Effector CD8-positive, alpha-beta T cell (primary cell): Measurements from ENCODE around the gene NFS1.
"Not testable (repeated sequence)": the region's sequence is repeated elsewhere in the genome, so short reads cannot be mapped to it uniquely, and the experiment has no call there.

Experiments used
- DNase-seq: peaks from one replicate; lab custom pipeline; 2025; lab: John Stamatoyannopoulos, UW

Gene NFS1

DNA sequence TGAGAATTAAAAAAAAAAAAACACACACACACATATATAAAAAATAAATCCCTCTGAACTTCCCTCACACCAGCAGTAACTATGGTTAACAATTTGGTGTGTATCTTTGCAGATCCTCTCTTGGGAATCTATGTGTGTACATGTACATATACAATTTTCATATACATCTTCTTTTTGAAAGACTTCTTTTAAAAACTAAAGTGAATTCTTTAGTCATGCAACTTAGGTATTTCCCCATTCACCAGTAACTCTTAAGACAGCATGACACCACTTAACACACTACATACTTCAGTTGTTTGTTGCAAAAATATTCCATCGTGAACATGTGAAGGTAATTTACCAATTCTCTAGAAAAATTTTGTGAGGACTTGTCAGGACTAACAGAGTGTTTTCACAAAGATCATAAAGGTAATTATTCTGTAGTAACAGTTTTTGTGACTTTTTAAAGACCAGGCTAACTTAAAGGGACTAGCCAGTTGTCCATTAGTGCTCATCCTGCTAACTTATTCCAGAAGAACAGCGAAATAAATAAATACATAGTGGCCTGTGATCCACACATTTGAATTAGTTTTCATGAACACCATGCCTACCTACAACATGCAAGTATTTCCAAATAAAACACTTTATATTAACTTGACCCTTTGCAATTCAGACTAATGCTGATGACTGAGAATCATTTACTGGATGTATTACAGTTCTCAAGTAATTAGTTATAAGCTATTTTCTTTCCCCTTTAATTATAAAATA, 30.9 kb upstream of the NFS1 start:
- DNase-seq: no peak

DNA sequence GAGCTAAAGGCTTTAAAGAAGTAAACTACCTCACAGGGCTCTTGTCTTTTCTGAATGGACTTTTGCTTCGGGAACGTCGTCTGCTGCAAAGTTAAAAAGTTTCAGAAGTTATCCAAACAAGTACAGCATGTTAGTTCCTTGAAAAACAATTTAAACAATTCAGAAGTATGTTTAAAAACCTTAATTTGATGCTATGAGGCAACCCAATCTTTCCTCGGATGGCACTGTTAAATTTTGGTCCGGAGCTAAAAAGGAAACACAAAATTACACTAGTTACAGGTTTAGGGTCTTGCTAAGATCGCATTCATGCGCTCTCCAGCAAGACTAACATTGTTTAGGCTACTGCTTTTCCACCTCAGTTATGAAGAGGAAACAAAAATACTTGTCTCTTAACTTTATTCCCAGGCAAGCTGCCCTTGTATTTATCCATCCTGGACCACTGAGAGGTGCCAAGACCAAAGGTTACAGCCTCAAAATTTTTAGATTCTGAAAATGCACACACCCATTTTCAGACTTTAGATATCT, 30.2 kb upstream of the NFS1 start:
- DNase-seq: no peak

DNA sequence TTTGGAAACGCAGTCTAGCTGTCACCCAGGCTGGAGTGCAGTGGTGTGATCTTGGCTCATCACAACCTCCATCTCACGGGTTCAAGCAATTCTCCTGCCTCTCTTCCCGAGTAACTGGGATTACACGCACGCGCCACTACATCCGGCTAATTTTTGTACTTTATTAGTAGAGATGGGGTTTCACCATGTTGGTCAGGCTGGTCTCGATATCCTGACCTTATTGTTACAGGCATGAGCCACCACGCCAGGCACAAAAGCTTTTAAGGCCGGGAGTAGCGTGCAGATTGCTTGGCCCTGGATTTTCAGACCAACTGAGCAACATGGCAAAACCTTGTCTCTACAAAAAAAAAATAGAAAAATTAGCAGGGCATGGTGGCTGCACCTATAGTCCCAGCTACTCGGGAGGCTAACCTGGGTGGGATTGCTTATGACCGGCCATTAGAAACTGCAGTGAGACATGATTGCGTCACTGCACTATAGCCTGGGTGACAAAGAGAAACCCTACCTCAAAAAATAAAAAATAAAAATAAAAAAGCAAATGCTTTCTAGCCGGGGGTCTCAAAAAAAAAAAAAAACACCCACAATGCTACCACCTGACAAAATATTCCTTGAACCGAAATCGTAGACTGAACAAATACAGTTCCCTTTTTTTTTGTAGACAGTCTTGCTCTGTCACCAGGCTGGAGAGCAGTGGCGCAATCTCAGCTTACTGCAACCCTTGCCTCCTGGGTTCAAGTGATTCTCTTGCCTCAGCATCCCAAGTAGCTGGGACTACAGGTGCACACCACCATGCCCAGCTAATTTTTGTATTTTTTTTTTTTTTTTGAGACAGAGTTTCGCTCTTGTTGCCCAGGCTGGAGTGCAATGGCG, 27.9 kb upstream of the NFS1 start:
- DNase-seq: no peak

DNA sequence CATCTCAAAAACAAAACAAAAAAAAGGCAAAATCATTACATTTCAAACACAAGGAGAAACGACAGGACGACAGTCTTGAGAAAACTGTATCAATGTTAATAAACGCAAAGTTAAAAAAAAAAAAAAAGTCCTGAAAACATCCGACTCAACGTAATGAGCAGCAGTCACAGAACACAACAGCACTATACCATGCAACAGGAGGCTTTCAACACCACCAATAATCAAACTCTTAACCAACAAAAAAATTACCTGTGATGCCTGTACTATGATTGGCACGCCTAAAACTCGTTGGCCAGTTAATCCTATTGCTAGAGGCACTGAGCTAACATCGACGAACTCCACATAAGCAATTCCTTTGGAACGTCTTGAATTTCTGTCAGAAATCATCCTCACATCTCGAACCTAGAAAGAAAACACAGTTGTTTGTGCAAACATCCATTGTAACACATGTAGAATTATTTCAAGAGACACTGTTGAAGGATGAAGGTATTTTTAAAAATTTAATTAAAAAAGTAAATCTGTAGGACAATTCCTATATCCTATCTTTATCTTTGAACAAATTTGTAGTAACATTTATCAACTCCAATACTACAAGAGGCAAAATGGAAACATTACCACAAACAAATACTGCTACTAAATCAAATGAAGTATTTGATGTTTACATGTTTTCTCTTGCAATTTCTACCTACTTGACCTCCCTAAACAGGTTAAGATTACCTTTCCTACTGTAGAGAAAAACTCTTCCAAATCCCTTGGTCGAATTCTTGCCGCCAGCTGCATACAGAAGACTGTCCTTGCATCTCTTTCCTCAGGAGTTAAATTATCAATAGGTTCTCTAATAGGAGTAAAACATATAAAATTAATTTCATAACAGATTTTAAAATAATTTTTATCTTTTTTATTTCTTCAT, 25.4 kb upstream of the NFS1 start:
- no peak for DNase-seq

DNA sequence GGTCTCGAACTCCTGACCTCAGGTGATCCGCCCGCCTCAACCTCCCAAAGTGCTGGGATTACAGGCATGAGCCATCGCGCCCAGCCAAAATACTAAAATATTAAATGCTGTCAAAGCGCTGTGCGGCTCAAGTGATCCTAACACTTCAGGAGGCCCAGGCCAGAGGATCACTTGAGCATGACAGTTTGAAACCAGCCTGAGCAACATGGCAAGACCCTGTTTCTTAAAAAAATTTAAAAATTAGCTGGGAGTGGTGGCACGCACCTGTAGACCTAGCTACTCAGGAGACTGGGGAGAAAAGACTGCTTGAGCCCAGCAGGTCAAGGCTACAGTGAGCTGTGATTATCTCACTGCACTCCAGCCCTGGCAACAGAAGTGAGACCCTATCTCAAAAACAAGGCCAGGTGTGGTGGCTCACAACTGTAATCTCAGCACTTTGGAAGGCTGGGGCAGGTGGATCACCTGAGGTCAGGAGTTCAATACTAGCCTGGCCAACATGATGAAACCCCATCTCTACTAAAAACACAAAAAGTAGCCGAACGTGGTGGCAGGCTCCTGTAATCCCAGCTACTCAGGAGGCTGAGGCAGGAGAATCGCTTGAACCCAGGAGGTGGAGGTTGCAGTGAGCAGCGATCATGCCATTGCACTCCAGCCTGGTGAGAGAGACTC, 24.6 kb upstream of the NFS1 start:
- not testable (repeated sequence) for DNase-seq

DNA sequence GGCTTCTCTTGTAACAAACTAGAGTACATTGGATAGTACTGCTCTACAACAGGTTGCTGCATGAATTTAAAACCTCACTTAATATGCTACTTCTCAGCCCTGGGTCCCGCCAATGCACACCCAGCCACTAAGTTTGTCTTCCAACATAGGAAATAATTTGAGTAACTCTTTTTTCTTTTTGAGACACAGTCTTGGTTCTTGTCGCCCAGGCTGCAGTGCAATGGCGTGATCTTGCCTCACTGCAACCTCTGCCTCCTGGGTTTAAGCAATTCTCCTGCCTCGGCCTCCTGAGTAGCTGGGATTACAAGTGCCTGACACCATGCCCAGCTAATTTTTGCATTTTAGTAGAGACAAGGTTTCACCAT, 24.1 kb upstream of the NFS1 start:
- not testable (repeated sequence) for DNase-seq

DNA sequence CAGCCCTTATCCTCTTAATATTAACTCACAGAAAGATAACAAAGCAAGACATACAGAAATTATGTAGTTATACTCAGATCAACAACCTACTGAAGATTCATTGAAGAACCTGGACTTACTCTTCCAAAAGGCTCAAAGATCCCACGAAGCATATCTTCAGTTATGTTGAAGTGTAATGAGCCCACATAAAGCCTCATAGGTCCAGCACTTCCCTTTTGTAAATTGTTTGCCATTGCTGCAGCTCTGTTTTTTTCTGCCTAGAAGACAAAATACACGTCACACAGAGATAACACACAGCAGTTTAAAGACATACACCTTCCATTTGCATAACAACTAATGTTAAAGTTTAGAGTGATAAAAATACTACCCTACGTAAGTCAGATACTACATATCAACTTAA, 22.5 kb upstream of the NFS1 start:
- no peak for DNase-seq

DNA sequence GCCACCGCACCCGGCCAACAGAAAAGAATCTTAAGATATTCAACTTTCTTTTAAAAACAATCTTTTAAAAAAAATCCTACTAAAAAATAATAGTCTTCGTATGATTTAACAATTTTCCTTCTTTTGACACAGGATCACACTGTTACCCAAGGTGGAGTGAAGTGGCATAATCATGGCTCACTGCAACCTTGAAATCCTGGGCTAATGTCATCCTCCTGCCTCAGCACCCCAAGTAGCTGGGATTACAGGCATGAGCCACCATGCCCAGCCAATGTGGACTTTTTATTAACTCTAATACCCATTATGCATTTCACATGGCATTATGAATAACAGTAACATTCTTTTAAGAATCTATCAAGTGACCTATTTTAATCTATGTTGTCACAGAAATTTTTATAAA, 22.1 kb upstream of the NFS1 start:
- DNase-seq: no peak

DNA sequence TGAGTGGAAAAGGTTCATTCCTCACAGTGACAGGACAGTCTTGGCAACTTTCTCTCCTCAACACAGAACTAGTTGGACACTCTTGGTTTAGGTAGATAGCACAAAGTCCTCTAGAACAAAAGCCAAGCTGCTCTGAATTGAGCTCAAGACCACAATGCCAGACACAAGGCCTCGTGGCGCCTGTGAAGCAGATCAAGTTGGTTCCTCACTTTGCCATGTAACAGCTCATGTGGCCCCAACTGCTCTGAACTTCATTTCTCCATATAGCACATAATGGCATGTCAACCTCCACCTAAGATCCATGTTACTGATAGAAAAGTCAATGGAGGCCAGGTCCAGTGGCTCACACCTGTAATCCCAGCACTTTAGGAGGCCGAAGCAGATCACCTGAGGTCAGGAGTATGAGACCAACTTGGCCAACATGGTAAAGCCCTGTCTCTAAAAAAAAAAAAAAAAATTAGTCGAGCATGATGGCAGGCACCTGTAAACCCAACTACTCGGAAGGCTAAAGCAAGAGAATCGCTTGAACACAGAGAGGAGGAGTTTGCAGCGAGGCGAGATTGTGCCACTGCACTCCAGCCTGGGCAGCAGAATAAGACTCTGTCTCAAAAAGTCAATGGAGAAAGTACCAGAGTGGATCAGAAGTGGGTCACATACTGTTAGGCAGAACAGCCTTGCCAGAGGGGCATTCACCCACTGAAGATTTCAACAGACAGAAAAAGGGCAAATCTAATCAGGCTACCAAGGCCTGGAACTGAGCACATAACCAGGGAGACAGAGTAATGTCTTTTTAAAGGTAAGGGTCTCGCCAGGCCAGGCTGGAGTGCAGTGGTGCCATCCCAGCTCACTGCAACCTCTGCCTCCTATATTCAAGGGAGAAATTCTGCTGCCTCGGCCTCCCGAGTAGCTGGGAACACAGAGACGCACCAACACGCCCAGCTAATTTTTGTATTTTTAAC, 21.3 kb upstream of the NFS1 start:
- DNase-seq: no peak

DNA sequence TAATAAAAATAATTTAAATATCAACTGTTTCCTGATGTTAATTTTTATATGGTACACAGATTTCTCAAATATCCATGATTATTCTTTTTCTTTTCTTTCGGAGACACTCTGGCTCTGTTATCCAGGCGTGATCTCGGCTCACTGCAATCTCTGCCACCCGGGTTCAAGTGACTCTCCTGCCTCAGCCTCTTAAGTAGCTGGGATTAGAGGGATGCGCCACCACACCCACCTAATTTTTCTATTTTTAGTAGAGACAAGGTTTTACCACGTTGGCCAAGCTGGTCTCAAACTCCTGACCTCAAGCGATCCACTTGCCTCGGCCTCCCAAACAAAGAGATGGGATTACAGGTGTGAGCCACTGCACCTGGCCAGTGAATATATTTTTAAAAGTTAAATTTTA, 20.6 kb upstream of the NFS1 start:
- DNase-seq: no peak

DNA sequence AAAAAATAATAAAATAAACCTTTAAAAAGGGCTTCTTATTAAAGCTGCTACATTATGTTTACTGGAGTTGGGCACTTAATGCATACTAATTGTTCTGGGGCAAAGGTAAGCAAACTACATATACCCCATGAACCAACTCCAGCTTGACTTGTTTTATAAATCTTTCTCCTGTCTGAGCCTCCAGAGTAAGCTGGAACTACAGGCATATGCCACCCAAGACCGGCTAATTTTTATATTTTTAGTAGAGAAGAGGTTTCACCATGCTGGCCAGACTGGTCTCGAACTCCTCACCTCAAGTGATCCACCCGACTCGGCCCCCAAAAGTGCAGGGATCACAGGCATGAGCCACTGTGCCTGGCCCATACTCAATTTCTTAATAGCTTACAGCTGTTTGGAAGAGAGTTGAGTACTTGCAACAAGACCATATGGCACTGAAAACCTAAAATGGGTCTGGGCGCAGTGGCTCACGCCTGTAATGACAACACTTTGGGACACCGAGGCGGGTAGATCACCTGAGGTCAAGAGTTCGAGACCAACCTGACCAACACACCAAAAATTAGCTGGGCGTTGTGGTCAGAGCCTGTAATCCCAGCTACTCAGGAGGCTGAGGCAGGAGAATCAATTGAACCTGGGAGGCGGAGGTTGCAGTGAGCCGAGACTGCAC, 20.0 kb upstream of the NFS1 start:
- no peak for DNase-seq

DNA sequence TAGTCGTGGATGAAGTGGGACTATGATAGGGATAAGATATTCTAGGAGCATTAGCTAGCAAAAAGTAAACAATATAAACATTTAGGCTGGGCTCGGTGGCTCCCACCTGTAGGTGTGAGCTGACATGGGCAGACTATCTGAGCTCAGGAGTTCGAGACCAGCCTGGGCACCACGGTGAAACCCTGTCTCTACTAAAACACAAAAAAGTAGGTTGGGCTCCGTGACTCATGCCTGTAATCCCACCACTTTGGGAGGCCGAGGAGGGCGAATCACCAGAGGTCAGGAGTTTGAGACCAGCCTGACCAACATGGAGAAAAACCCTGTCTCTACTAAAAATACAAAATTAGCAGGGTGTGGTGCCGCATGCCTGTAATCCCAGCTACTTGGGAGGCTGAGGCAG, 19.2 kb upstream of the NFS1 start:
- DNase-seq: not testable (repeated sequence)

DNA sequence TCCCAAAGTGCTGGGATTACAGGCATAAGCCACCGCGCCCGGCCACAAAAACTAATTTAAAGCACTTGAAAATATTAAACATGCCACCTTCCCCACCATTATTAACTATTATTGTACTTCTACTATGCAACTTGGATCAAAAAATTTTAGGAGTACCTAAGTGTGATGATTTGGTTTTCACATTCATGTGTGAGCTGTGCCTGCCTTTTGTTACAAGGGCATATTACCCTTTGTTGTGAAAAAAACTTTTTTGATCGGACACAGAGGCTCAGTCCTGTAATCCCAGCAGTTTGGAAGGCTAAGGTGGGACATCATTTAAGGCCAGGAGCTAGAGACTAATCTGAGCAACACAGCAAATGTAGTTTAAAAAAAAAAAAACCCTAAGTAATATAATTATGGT, 17.2 kb upstream of the NFS1 start:
- DNase-seq: no peak

DNA sequence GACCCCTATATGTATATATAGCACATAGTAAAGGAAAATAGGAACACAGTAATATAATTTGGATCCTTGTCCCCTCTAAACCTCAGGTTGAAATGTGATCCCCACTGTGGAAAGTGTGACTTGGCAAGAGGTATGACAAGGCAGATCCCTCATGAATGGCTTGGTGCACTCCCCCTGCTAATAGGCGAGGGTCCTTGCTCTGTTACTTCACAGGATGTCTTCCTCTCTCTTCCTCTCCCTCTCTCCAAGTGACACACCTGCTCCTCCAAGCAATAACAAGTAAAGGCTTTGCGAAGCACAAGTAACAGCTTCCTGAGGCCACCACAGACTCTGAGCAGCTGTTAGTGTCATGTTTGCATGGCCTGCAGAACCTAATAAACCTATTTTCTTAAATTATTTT, 16.5 kb upstream of the NFS1 start:
- DNase-seq: no peak

DNA sequence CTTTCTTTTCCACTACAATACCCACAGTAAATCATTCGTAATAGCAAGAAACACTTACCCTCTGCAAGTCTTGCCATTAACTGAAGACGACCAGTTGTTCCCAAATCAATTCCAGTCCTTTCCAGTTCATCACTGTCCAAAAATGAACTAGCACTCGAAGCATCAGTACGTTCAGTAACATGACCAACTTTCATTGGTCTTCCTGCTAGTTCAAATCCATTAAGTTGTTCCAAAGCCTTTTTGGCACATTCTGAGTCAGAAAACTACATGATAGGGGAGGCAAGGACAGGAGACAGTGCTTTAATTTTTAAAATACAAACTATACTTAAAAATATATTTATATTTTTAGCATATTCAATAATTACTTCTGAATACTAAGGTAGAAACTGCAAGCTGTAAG, 15.0 kb upstream of the NFS1 start:
- no peak for DNase-seq

DNA sequence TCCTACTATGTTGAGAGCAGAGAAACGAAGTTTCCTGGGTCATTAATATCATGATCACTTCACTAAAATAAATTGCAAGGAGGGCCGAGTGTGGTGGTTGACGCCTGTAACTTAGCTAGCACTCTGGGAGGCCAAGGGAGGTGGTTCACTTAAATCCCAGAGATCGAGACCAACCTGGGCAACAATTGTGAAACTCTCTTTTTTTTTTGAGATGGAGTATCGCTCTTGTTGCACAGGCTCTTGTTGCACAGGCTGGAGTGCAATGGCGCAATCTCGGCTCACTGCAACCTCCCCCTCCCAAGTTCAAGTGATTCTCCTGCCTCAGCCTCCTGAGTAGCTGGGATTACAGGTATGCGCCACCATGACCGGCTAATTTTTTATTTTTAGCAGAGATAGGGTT, 14.0 kb upstream of the NFS1 start:
- not testable (repeated sequence) for DNase-seq

DNA sequence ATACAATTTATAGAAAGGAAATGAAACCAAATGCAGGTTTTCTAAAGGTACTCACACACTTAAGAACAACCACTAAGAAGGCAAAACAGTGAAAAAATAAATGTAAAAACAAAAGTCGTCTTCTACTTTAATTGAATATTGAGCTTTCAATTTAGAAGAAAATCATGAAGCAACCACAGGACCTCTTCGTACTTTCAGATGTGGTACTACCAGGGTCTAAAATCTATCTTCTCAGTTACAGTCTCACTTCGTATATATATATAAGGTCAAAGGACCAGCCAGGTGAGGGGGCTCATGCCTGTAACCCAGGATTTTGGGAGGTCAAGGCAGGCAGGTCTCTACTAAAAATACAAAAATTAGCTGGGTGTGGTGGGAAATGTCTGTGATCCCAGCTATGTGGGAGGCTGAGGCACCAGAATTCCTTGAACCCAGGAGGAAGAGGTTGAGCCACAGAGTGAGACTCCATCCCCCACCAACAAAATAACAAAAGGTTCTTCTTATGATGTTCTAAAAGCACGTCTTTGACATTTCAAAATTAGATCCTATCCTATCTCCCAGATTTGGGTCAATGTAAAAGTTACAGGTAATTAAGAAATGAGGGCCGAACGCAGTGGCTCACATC, 12.5 kb upstream of the NFS1 start:
- no peak for DNase-seq

DNA sequence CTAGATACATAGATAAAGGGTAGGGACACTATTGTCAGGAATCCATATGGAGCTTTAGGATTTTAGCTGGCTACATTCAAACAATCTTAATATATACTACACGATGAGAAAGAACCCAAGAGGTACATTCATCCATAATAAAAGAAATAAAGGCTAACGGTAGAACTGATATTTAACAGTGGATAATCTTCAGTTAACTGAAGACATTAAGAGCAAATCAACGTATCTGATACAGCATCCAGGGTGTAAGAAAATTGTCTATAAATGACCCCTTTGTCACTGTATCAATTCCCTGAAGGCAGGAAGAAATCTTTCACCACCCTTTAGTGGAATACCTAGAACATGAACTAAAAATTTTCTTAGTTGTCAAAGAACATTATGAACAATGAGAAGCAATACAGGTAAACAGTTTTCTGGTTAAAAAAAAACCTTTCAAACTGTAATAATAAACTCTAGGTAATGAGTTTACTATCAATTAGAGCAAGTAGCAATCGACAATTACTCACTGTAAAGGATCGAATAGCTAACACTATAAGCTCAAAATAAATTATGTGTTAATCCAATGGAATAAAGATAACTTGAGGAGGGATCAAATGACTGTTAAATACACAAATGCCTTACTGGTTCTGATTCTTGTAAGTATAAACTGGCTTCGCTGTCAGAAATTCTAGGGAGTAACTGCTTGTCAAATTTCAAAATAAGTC, 11.9 kb upstream of the NFS1 start:
- no peak for DNase-seq

DNA sequence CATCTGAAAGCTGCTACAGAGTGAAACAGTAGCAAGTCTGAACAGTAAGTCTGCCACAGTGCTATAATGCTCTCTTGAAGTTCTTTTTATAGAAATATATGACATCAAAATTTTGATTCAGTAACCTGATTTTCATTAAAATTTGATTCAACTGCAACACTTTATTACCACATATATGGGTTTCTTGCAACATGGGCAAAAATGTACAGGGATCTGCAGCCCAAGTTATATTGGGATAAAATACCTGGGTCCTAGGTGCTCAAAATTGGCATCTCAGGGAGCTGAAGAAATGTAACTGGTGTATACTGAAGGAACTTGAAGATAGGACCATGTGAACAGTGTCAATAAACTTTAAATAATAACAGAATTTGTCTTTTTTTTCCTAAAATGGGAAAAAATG, 10.9 kb upstream of the NFS1 start:
- DNase-seq: no peak
